ENCODE results near the gene HBP1. TPM values are rescaled to one million over a fixed set of nuclear protein-coding genes. Genes with fewer than 3 reads are reported as not detected.

Gene HBP1
- total and polyA plus RNA-seq, 2 of the 4 experiments (the other 2 are of a cell fraction): 27.1 to 69.9 TPM

GRCh38 chr7:107162475-107162874 lies 6.3 kb upstream of the HBP1 start:
- H2AK9ac ChIP-seq (replicated peaks; ENCODE audit: low read depth, low read length, poor library complexity): no peak overlapping the region
- no peak overlapping the region for H4K5ac ChIP-seq (ENCODE audit: low read depth, low read length)
- no peak overlapping the region for H4K91ac ChIP-seq (ENCODE audit: insufficient read depth, low read depth, low read length)
- H3K27me3 ChIP-seq (ENCODE audit: control insufficient read depth, insufficient read depth, low read length): no peaks in the 10 kb centered on the region
- H3K23ac ChIP-seq (ENCODE audit: low read depth, low read length): no peak overlapping the region
- H2BK120ac ChIP-seq (ENCODE audit: low read depth, low read length): no peak overlapping the region
- no peak overlapping the region for H2BK20ac ChIP-seq (ENCODE audit: low read depth, low read length)
- no CpG with 5 or more reads among the region's 5 CpGs for WGBS, 2 experiments (ENCODE audit: extremely low coverage in 2 of 2, insufficient read length in 1 of 2)
- no peak overlapping the region for H3K56ac ChIP-seq (ENCODE audit: extremely low read depth, insufficient read depth, low read length)
- ChIA-PET POLR2A (ENCODE audit: unreplicated experiment) (interaction anchor here (0.6 to 0.7 kb wide), 2 partner anchors 12 to 1088 kb away, joined by 4 to 6 read pairs; no protein-coding TSS in a partner anchor), CTCF (no interaction called here)
- no TSS peak for BruUV-seq (replicated peaks)
- intact Hi-C loops (cut with micrococcal nuclease) (no loop called here), in situ Hi-C loops (cut with MboI; ENCODE audit: low sequenced_read_pairs) (no loop called here), dilution Hi-C loops (cut with HindIII; ENCODE audit: low sequenced_read_pairs, unreplicated experiment) (no loop called here)
- H3K14ac ChIP-seq (replicated peaks; ENCODE audit: low read depth, low read length): no peak overlapping the region
- no peak overlapping the region for H3K4ac ChIP-seq (ENCODE audit: low read depth, low read length)
- no peak overlapping the region for H3K27ac ChIP-seq (ENCODE audit: insufficient read depth, low read length)
- no peaks in the 10 kb centered on the region for H3K9me1 ChIP-seq (ENCODE audit: insufficient read depth, low read length)
- DNase-seq (peak; percentile 32), ATAC-seq (ENCODE audit: low read depth) (no peak)
- H3K9me3 ChIP-seq (ENCODE audit: control insufficient read depth, insufficient read depth, low read length): no peaks in the 10 kb centered on the region
- H3K79me1 ChIP-seq (ENCODE audit: low read depth in 1 of 2, low read length in 2 of 2): no peaks in the 10 kb centered on the region
- H4K8ac ChIP-seq (ENCODE audit: low read depth in 2 of 2, low read length in 2 of 2): no peak overlapping the region
- no peak overlapping the region for H2AK5ac ChIP-seq (ENCODE audit: low read depth, low read length)
- no peak overlapping the region for H2BK15ac ChIP-seq (ENCODE audit: low read depth, low read length)
- no peak overlapping the region for H3K9ac ChIP-seq (ENCODE audit: low read depth, low read length)
- no peak overlapping the region for H2BK5ac ChIP-seq (ENCODE audit: low read depth, low read length, poor library complexity, severe bottlenecking)
- TF ChIP-seq RCOR1 (IDR thresholded peaks at IDR 0.05; ENCODE audit: insufficient replicate concordance, low read length): no peak
- peak; percentile 16; the same call in 1 of the 2 replicates for TF ChIP-seq FOS (IDR thresholded peaks at IDR 0.05; ENCODE audit: low read depth, low read length)
- no peak overlapping the region for H2AFZ ChIP-seq (replicated peaks; ENCODE audit: low read length, poor library complexity)
- H4K20me1 ChIP-seq (ENCODE audit: insufficient read depth, low read length): no peaks in the 10 kb centered on the region
- no peaks in the 10 kb centered on the region for H3K4me1 ChIP-seq (ENCODE audit: control insufficient read depth, insufficient read depth, low read length)
- H3K18ac ChIP-seq (ENCODE audit: low read depth, low read length): no peak overlapping the region; the same call in 1 of the 2 replicates
- H3K4me2 ChIP-seq (ENCODE audit: low read depth, low read length): no peak overlapping the region
- H3K36me3 ChIP-seq (ENCODE audit: control insufficient read depth, insufficient read depth, low read length): no peaks in the 10 kb centered on the region
- H3K4me3 ChIP-seq (ENCODE audit: insufficient read depth, low read depth, low read length): no peak overlapping the region

Measured in IMR-90 (cell line).